ENCODE results near the gene CNTFR.
A peak's percentile ranks its signal among the peaks of the same experiment; 100 is the strongest.

CNTFR gene

DNA sequence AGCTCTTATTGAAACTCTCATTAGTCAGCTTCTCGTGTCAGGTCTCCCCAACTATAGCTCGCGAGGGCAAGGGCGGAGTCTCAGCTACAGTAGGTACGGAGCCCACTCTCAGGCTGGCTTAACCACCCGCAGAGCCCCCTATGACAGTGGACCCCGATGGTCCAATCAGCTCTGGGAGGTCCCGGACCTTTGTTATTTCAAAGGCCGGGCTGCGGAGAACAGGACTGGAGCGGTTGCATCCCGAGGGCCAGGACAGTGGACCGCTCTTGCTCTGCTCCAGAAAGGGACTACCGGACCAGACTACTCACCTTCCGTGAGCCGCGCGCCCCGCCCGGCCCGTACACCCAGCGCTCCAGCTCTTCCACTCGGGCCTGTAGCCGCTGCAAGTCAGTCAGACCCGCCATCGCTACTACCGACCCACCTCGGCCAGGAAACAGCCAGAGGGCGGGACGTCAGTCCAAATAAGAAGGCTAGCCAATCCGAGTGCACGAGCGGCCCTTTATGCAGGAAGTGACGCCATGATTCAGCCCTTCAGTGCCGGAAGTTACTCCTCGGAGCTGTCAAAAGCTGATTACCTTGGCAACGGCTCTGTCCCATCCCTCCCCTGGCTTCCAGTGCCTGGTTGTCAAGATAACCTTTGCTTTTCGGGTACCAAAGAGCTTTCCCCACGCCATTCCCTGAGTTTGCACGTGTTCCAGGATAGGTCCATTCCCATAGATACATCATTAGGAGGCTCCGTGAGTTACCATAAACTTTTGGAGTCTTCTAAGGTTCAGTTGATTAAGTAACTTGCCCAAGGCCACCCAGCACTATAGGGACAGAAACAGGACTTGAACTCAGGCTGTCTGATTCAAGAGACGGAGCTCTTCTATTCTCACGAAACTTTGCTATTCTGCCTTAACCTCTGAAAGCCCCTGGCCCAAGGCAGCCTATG, 30.8 kb upstream of the CNTFR start, which contains the start of gene DCTN3:
DCTN3 (minus strand) TSS at position 435 of the 934 bp plus-strand sequence; CDS start at position 404, 31 bp downstream.
- DNase-seq (ENCODE audit: low read depth, low spot score) = peak; percentile 97

DNA sequence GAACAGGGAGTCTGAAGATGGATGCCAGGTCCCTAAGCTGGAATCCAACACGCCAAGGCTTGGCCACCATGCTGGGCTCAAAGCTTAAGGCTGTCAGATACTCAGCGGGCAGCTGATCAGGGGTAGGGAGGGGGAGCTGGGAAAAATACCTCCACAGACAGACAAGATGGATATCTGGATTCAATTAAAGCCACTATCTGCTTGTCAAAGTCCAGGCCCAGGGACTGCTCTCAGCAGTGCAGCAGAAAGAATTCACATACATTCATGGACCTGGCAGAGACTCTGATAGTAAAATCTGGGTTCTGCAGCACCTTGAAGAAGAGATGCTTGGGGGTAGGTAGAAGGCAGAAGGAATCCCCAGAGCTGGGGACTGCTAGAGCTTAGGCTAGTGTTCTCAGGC, 25.6 kb upstream of the CNTFR start:
- DNase-seq (ENCODE audit: low read depth, low spot score) = no peak

DNA sequence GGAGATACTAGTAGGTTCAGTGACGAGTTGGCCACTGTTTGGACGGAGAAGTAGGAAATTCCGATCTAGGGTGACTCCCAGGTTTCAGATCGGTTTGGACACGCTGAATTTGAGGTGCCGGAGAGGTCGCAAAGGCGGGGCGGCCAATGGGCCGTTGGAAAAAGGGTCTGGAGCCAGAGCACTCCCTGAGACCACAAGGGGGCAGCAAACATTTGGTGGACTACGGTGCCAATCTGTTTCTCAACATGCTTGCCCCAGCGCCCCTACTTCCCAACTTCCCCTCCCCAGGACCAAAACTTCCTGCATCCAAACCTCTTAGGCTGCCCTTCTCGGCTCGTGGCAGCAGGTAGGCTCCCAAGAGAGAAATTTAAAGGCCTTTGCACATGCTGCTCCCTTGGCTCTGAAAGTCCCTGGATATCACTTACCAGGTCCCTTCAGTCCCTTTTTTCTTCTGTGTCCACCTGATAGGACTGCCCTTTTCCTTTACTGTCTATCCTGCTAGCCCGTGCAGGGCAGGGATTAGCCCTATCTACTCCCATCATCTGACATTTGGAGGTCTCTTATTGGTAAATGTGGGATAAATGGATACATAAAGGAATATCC, 23.4 kb upstream of the CNTFR start:
- DNase-seq (ENCODE audit: low read depth, low spot score) = peak; percentile 88

DNA sequence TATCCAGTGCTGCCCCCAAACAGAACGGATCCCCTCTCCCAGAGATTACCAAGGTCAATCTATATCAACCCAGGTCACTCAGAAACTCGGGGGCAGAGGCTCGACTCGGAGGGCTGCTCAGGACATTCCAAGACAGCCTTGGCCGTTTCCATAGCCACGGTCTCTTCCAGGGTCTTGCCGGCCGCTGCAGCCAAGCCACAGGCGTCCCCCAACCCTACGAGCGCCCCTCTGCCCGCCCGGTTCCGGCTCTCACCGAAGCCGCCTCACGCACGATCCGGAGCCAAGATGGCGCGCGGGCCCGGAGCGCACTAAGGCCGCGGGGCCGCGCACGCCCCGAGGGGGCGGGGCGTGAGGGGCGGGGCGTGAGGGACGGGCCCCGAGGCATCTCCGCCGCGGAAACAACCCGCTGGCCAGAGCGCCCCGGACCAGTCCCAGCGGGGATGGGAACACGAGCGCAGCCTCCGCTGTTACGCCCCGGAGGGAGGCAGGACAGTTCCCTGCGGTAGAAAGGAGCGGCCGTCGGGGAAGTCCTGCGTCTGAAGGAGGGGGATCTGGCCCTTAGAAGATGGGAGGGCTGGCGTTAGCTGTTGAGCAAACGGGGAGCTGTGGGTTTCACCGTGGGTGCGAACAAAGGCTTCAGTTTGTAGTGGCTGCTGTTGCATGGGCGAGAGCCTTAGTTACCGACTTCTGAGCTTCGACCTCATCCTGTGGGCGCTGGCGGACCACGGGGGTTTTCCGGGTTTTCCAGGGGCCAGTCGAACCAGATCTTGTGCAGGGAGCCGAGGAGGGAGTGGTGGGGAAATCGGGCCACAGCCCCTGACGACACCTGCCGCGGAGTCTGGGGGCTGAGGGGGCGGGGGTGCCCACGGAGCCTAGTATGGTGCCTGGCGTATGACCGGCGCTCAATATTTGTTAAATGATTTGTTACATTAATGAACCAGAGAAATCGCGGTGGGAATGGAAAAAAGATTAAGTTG, 22.6 kb upstream of the CNTFR start, which contains the start of gene RPP25L:
RPP25L (minus strand) TSS at position 287 of the 977 bp plus-strand sequence. CDS start 801 bp downstream, outside the sequence.
- DNase-seq (ENCODE audit: low read depth, low spot score) = peak; percentile 95

DNA sequence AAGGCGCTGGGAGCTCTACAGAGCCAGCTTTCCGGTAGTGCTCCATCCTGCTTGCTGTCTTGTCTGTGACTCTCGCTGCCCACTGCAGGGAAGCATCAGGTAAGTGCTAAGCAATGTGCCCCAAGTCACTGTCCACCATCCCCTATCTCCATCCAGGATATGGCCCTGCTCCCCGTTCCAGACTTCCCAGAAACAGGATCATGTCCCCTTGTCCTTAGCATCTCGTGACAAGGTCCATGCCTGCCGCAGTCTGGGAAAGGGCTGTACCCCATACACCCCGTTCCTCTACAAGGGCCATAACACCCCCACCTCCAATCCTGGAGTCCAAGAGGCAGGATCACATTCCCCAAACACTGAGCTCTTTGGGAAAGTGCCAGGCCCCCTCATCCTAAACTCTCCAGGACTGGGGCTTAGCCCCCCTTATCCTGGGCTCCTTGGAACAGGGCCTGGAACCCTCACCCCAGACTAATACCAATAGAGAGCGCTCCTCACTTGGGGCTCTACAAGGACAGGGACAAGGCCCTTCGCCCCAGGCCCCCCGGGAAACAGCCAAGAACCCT, 21.8 kb upstream of the CNTFR start:
- peak; percentile 20 for DNase-seq (ENCODE audit: low read depth, low spot score)

DNA sequence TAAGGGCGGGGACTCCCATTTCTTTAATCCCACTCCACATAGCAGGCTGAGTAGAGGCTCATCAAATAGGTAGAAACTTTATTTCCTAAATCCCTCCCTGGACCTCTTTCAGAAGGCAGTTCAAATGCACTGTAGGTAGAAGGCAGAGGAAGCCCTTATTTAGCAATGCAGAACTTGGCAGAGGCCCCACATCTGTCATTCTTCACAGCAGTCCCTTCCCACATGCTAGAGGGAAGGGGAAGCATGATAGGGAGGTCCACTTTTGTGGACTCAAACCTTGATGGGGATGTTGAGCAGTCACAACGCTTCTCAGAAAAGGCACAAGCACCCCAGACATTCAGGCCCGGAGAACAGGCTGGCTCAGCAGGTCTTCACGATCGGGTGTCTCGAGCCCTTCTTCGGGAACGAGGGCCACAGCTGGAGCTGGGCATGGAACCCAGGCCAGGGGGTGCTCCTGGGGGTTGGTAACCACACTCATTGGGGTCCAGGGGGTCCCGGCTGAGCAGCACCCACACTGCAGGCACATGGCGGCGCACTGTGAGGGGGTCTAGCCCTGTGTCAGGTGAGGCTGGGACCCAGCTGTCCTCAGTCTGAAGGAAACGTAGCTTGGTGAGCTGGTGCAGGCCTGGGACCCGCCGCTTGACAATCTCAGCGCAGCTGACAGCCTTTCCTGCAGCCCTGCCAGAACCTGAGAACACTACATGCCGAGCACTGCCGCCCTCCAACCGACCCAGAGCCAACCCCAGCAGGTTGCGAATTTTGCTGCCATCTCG, 21.1 kb upstream of the CNTFR start:
- DNase-seq (ENCODE audit: low read depth, low spot score) = peak; percentile 28

DNA sequence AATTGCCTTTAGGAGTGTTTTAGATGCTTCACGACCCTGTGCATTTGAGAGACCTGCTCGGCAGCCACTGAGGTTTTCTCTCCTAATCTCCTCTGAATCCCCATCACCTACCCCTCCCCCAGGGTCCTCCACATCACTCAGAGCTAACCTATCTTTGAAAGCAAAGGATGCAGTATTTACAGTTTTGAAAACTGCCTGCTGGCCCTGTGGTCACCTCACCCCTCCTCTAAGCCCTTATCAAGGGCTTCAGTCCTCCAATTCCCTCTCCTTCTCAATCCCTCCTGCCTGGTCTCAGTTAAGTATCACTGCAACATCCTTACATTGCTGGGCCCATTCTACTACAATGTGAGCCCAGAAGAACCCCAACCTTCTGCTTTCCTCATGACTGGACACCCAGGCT, 17.8 kb upstream of the CNTFR start:
- no peak for DNase-seq (ENCODE audit: low read depth, low spot score)

DNA sequence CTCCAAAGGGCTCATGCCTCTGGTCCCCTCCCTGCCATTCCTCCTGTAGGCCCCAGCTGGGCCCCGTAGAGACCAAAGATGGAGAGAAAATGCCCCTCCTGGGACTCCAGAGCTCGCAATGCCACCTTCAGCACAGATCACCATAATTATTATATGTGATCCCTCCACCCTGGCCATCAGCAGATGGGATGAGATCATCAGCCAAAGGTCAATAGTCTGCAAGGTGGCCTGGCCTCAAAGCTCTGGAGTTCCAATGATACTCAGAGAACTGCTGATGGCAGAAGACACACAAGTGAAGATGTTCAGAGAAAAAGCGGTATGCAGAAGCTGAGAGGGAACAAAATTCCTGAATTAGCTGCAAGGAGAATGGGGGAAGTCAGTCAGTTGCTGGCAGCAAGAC, 17.4 kb upstream of the CNTFR start:
- DNase-seq (ENCODE audit: low read depth, low spot score) = no peak

DNA sequence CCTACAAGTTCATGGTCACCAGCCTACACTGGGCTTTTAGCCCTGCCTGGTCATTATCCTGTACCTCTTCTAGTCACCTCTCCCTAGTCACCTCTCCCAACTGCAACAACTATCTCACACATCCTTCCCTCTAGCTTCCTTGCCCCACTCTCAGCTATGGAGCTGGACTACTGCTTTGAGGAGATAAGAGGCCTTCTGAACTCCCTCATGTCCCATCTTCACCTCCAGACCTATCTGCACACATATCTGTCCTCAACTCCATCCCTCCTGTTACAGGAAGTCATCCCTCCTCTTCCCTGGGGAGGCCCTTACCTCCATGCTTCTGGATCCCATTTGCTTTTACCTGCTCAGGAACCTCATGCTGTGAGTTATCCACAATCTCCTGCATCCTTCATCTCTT, 16.7 kb upstream of the CNTFR start:
- no peak for DNase-seq (ENCODE audit: low read depth, low spot score)

DNA sequence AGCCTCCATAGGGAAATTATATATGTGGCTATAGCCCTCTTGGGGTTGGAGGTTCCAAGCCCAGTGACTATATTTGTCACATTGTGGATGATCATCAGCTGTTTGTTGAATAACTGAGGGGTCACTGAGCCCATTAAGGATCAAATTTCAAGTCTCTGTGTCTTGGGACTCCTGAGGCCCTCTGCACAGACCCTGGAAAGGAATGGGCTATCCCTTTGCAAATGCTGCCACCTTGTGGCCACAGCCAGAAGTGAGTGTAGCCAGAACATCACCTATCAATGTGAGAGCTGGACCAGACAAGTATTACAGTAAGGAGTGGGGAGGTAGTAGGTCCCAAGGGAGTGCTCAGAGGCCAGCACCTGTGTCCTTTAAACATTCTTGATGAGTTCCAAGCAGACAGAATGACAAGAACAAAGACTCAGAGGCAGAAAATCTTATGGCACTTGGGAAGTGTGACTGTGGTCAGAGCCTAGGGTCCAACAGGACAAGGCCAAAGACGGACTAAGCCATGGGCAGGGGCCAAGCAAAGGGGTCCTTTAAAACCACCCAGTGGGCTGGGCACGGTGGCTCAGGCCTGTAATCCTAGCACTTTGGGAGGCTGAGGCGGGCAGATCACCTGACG, 14.2 kb upstream of the CNTFR start:
- peak; percentile 89 for DNase-seq (ENCODE audit: low read depth, low spot score)

DNA sequence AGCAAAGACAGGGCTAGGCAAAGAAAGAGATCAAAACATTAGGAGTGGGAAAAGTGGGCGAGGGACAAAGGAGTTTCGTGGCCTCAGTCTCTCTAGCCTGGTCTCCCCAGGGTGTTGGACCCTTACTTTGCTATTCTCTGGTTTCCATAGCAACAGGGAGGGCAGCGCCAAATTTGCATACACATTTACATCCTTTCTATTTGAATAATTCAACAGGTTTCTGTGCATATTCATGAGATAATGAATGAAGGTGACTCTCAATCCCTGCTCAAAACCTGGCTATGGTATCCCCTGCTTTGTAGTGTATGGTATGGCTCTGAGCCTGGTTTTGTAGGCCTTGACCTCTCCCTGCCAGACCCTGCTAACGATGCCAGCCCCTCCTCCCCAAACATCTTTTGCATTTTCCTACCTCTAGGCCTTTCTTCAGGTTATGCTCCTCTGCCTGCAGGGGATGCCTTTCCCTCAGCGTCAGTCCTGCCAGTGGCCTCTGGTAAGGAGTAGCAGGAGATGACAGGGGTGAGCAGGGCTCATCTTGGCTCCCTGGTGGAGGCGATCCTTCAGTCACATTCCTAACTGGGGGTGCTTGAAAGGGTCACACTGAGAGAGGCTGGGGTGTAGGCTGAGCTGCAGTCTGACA, 12.5 kb upstream of the CNTFR start:
- no peak for DNase-seq (ENCODE audit: low read depth, low spot score)

DNA sequence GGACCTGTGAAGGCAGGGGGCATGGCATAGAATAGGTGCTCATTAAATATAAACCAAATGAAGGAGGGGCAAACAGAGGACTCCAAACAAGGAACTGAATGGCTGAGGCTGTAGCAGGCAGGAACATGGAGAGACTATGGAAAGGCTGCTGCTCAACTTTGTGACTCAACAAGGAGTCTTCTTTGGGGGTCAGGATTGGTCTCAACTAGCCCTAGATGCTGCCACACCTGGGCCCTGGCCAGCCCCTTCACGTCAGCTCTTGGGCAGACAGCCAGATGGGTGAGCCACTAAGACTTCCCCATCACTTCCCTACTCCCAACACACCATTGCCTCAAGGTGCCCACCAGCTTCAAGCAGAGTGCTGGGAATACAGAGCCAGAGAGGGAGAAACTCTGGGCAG, 11.4 kb upstream of the CNTFR start:
- no peak for DNase-seq (ENCODE audit: low read depth, low spot score)

DNA sequence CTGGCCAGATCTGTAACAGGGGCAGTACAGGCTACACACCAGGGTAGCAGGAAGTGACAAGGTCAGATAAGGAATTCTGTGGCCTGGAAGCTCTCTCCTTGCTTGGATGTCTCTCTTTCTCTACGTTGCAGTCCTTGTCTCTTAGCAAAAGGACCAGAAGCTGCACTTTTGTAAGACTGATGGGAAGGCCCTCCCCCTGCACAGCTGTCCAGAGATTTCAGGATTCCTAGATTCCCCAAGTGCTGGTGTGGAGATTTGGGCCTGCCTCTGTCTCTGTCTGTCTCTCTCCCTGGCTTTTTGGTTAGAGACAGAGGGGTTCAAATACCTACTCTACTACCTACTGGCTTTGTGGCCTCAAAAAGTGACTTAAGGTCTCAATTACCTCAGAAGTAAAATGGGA, 10.0 kb upstream of the CNTFR start:
- no peak for DNase-seq (ENCODE audit: low read depth, low spot score)

DNA sequence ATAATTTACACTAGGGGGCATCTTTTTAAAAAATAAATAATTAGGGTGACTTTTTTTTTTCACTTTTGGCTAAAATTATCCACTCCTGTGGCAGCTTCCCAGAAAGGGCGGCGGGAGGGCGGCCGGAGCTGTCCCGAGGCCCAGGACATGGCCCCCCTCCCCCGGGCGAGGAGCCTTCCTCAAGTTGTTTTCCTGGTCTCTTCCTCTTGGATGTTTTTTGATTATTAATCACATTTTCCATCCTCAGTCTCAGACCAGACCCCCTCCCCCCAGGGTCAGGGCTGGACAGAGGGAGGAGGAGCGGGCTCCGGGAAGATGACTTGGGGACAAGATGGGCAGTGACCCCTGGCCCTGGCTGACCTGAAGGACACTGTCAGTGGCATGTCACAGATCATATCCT, 4.7 kb upstream of the CNTFR start:
- DNase-seq (ENCODE audit: low read depth, low spot score) = no peak

DNA sequence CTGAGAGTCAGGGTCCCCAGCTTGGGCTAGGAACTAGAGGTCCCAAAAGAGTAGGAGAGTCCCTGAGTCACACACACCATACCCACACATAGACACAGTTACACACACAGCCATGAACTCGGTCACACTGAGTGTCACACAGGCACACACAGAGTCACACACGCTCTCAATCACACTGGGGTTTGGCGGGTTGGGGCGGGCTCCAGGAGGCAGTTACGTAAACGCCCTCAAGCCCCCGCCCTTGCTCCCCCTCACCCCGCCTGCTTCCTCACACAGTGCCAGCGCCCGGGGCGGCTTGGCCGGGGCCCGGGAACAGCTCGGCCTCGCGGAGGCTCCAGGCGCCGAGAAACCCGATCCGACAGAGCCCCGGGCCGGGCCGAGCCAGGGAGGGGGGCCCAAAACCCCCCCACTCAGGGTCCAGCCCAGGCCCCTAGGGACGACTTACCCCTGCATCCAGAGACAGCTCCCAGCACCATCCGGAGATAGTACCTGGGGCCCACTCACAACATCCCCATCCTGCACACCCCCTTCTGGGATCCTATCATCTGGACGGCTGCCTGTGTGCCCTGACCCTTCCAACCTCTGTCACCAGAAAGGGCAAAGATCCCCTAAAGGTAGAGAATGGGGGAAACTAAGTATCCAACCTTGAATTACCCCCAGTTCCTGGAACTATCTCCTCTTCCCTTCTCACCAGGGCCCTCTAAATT, 3.5 kb upstream of the CNTFR start:
- peak; percentile 58 for DNase-seq (ENCODE audit: low read depth, low spot score)

DNA sequence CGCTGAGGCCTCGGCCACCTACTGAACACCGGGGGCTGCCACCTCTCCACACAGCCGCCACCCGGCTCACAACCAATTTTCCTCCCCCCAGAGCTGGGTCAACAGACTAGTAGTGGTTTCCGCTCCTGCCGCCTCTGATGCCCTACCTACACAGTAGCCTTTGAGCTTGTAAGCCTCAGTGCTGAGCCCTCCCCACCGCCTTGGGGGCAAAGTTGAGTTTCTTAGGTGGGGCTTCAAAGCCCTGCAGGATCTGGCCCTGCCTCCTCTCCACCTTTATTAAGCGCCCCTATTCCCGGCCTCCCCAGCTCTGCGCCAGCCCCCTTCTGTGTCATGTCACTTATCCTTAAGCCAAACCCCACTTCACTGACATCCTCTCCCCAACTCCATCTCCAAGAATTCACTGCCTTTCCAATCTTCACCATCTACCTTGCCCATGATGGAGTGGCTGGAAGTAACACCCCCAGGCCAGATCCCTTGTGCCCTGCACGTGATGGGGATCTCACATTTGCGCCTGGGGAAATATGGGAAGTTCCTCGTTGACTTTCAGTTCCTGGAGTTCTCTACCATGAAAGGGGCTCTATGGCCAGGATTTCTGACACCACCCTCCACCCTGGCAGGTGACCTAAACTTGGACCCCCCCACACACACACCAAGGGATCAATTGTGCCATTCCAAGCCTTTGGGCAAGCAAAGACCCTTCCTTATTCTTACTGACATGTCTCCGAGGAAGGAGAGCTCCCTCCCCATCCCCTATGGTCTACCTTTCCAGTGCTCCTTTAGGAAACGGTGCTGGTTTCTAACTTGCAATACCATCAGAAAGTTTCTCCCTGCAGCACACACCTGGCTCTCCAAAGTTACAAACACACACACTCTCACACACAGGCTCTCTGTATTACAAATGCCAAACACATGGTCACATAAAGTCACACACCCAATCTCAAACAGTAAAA, 2.7 kb upstream of the CNTFR start:
- no peak for DNase-seq (ENCODE audit: low read depth, low spot score)

DNA sequence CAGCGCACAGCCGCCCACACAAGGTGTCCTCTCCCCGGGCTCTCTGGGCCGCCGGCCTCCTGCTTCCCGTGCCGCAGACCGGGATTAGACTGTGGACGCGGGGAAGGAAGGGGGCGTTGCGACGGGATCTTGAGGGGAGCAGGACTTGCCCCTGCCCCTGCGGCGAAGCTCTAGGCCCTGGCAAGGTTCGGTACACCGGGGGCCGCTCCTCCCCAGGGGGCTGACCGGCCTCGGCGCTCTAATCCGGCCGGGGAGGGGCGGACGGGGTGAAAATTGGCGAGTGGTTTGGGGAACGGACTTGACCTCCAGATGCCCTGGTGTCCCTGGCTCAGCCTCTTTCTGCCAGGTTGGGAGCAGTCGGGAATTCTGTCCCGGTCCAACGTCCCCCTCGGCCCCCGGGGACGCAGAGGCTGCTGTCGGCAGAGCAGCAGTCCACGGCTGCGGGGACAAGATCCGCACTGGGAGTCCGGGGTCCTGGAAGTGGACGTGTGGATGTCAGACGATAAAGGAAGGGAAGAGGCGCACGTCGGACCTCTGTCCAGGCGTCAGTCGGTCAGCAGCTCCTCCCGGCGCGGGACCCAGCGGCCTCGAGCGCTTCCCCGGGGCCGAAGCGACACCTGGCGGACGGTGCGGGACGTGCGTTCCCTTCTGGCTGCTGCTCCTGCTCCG, 1.9 kb upstream of the CNTFR start:
- DNase-seq (ENCODE audit: low read depth, low spot score) = peak; percentile 92

Measured in astrocyte of the hippocampus (primary cell).